GM19099 (cell line): Measurements from ENCODE around the gene L3MBTL3.

Experiments
- POLR2A ChIP-seq: IDR thresholded peaks from 3 replicates; pipeline ENCODE4 v1.6.1; 2011; ENCODE audit warnings: low read depth; ENCODE audit not compliant: insufficient read length; ENCODE audit errors: extremely low read depth

Gene L3MBTL3

GRCh38 chr6:130018744-130019325 is 454 bp downstream of the L3MBTL3 start:
- no peak for TF ChIP-seq POLR2A

- no peak for TF ChIP-seq POLR2A
Observed at GRCh38 chr6:130019326-130020072, 1.1 kb downstream of the L3MBTL3 start.

- TF ChIP-seq POLR2A, result no peak
Observed at GRCh38 chr6:130020073-130020906, 1.9 kb downstream of the L3MBTL3 start.

- TF ChIP-seq POLR2A, result no peak
Observed at GRCh38 chr6:130020907-130021629, 2.7 kb downstream of the L3MBTL3 start.

GRCh38 chr6:130026859-130027258 is 8.5 kb downstream of the L3MBTL3 start:
- no peak for TF ChIP-seq POLR2A

GRCh38 chr6:130027948-130028347 is 9.6 kb downstream of the L3MBTL3 start:
- no peak for TF ChIP-seq POLR2A

- no peak for TF ChIP-seq POLR2A
Observed at GRCh38 chr6:130029163-130029562, 10.8 kb downstream of the L3MBTL3 start.

- no peak for TF ChIP-seq POLR2A
Observed at GRCh38 chr6:130032758-130033340, 14.5 kb downstream of the L3MBTL3 start.

GRCh38 chr6:130033949-130034348 is 15.6 kb downstream of the L3MBTL3 start:
- no peak for TF ChIP-seq POLR2A

GRCh38 chr6:130034378-130035146 is 16.2 kb downstream of the L3MBTL3 start:
- TF ChIP-seq POLR2A, result no peak

GRCh38 chr6:130035211-130035610 is 16.8 kb downstream of the L3MBTL3 start:
- TF ChIP-seq POLR2A, result no peak

GRCh38 chr6:130037207-130037811 is 18.9 kb downstream of the L3MBTL3 start:
- no peak for TF ChIP-seq POLR2A

- TF ChIP-seq POLR2A, result no peak
Observed at GRCh38 chr6:130041594-130041993, 23.2 kb downstream of the L3MBTL3 start.
